HEK293T (cell line): ENCODE data around the gene LRRC7.

Source experiments
- CTCF ChIA-PET: fragments of 350-600 bp; formaldehyde crosslinking; extraction: SDS; loops from one replicate; lab custom pipeline; 2021; ENCODE audit warnings: antibody characterized with exemption, inconsistent platforms; lab: Yijun Ruan, JAX
- POLR2A ChIA-PET: fragments of 350-600 bp; formaldehyde crosslinking; extraction: SDS; loops from one replicate; lab custom pipeline; 2020; ENCODE audit warnings: antibody characterized with exemption, inconsistent platforms; lab: Yijun Ruan, JAX
- DNase-seq: peaks from one replicate; pipeline ENCODE4 v3.0.0; 2012; ENCODE audit warnings: mixed read lengths; ENCODE audit errors: extremely low spot score
- ARNT ChIP-seq: fragments of 450-650 bp; IDR thresholded peaks from 2 replicates; pipeline ENCODE4 v1.6.1; 2017; ENCODE audit warnings: mild to moderate bottlenecking
- BHLHE40 ChIP-seq: fragments of 450-650 bp; IDR thresholded peaks from 2 replicates; pipeline ENCODE4 v1.6.1; 2016; ENCODE audit warnings: mild to moderate bottlenecking, moderate library complexity, borderline replicate concordance
- CTBP1 ChIP-seq: fragments of 450-650 bp; IDR thresholded peaks from 2 replicates; pipeline ENCODE4 v1.6.1; 2016; ENCODE audit warnings: borderline replicate concordance
- ELF4 ChIP-seq: fragments of 450-650 bp; IDR thresholded peaks from 2 replicates; pipeline ENCODE4 v1.6.1; 2017; ENCODE audit warnings: antibody characterized with exemption
- FOXA1 ChIP-seq: fragments of 450-650 bp; IDR thresholded peaks from 2 replicates; pipeline ENCODE4 v1.6.1; 2016; ENCODE audit warnings: mild to moderate bottlenecking
- FOXK2 ChIP-seq: fragments of 450-650 bp; IDR thresholded peaks from 2 replicates; pipeline ENCODE4 v1.6.1; 2016; ENCODE audit warnings: mild to moderate bottlenecking
- FOXM1 ChIP-seq: fragments of 450-650 bp; IDR thresholded peaks from 2 replicates; pipeline ENCODE4 v1.6.1; 2017; ENCODE audit warnings: mild to moderate bottlenecking, borderline replicate concordance
- HDGF ChIP-seq: fragments of 450-650 bp; IDR thresholded peaks from 2 replicates; pipeline ENCODE4 v1.6.1; 2017; ENCODE audit warnings: antibody characterized with exemption, borderline replicate concordance
- L3MBTL2 ChIP-seq: fragments of 450-650 bp; conservative IDR thresholded peaks from 2 replicates; pipeline ENCODE4 v1.6.1; 2016; ENCODE audit warnings: mild to moderate bottlenecking
- LEF1 ChIP-seq: fragments of 450-650 bp; IDR thresholded peaks from 2 replicates; pipeline ENCODE4 v1.6.1; 2017; ENCODE audit warnings: mild to moderate bottlenecking, borderline replicate concordance
- NFRKB ChIP-seq: fragments of 450-650 bp; IDR thresholded peaks from 2 replicates; pipeline ENCODE4 v1.6.1; 2016; ENCODE audit warnings: mild to moderate bottlenecking, moderate library complexity
- PKNOX1 ChIP-seq: fragments of 450-650 bp; IDR thresholded peaks from 2 replicates; pipeline ENCODE4 v1.6.1; 2016
- SP1 ChIP-seq: fragments of 450-650 bp; IDR thresholded peaks from 2 replicates; pipeline ENCODE4 v1.6.1; 2017
- SUZ12 ChIP-seq: fragments of 450-650 bp; IDR thresholded peaks from 2 replicates; pipeline ENCODE4 v1.6.1; 2016; ENCODE audit warnings: mild to moderate bottlenecking
- TARDBP ChIP-seq: fragments of 450-650 bp; IDR thresholded peaks from 2 replicates; pipeline ENCODE4 v1.6.1; 2016
- ZNF384 ChIP-seq: fragments of 450-650 bp; IDR thresholded peaks from 2 replicates; pipeline ENCODE4 v1.6.1; 2016

LRRC7 gene

GRCh38 chr1:69852706-69853105 lies 285.0 kb downstream of the LRRC7 start:
- TF ChIP-seq BHLHE40 (no peak), FOXM1 (no peak), PKNOX1 (no peak), HDGF (no peak), ELF4 (no peak), FOXK2 (no peak), L3MBTL2 (no peak), LEF1 (no peak), FOXA1 (no peak), CTBP1 (no peak), TARDBP (no peak), NFRKB (no peak), ZNF384 (no peak)
- ChIA-PET POLR2A (no interaction called here), CTCF (no interaction called here)
- no peak for DNase-seq

GRCh38 chr1:69858534-69858933 lies 290.8 kb downstream of the LRRC7 start:
- no peak for TF ChIP-seq TARDBP
- no peak for TF ChIP-seq LEF1
- no peak for TF ChIP-seq SUZ12
- no peak for TF ChIP-seq CTBP1
- no peak for TF ChIP-seq PKNOX1
- TF ChIP-seq BHLHE40, result no peak
- TF ChIP-seq L3MBTL2, result no peak
- no peak for TF ChIP-seq FOXA1
- no peak for TF ChIP-seq ELF4
- no peak for TF ChIP-seq FOXM1
- TF ChIP-seq FOXK2, result no peak
- TF ChIP-seq SP1, result no peak
- no peak for TF ChIP-seq ZNF384
- TF ChIP-seq ARNT, result no peak
- no peak for TF ChIP-seq HDGF
- no peak for TF ChIP-seq NFRKB
- DNase-seq, result no peak
- ChIA-PET POLR2A (no interaction called here), CTCF (no interaction called here)

- ChIA-PET POLR2A (no interaction called here), CTCF (no interaction called here)
- DNase-seq, result no peak
- no peak for TF ChIP-seq LEF1
- TF ChIP-seq SUZ12, result no peak
- TF ChIP-seq TARDBP, result no peak
- TF ChIP-seq FOXK2, result no peak
- no peak for TF ChIP-seq L3MBTL2
- no peak for TF ChIP-seq SP1
- no peak for TF ChIP-seq FOXA1
- no peak for TF ChIP-seq HDGF
- TF ChIP-seq PKNOX1, result no peak
- no peak for TF ChIP-seq ELF4
- TF ChIP-seq CTBP1, result no peak
- no peak for TF ChIP-seq ARNT
- no peak for TF ChIP-seq NFRKB
- TF ChIP-seq ZNF384, result no peak
- no peak for TF ChIP-seq BHLHE40
- TF ChIP-seq FOXM1, result no peak
These were observed 293.9 kb downstream of the LRRC7 start for GRCh38 chr1:69861641-69862040.

GRCh38 chr1:69862906-69863305 lies 295.2 kb downstream of the LRRC7 start:
- no peak for DNase-seq
- CTCF ChIA-PET, result no interaction called here
- POLR2A ChIA-PET, result no interaction called here
- TF ChIP-seq FOXM1 (no peak), BHLHE40 (no peak), ELF4 (no peak), TARDBP (no peak), ZNF384 (no peak), SP1 (no peak), PKNOX1 (no peak), FOXA1 (no peak)

- no peak for DNase-seq
- no peak for TF ChIP-seq FOXM1
- no peak for TF ChIP-seq SP1
- TF ChIP-seq FOXK2, result no peak
- CTCF ChIA-PET, result no interaction called here
- POLR2A ChIA-PET, result no interaction called here
These were observed 296.0 kb downstream of the LRRC7 start for GRCh38 chr1:69863704-69864103.

GRCh38 chr1:69871412-69871811 lies 303.7 kb downstream of the LRRC7 start:
- TF ChIP-seq FOXM1 (no peak), ZNF384 (no peak), FOXA1 (no peak), LEF1 (no peak), ARNT (no peak), L3MBTL2 (no peak), BHLHE40 (no peak), HDGF (no peak), NFRKB (no peak), SUZ12 (no peak), CTBP1 (no peak), TARDBP (no peak), FOXK2 (no peak)
- POLR2A ChIA-PET, result no interaction called here
- CTCF ChIA-PET, result no interaction called here
- DNase-seq, result no peak
